ENCODE results near the gene NPC2. TPM values are rescaled to one million over a fixed set of nuclear protein-coding genes. Genes with fewer than 3 reads are reported as not detected.

NPC2 gene
- total RNA-seq, 1 experiment from 2014 or later, result 137 TPM

DNA sequence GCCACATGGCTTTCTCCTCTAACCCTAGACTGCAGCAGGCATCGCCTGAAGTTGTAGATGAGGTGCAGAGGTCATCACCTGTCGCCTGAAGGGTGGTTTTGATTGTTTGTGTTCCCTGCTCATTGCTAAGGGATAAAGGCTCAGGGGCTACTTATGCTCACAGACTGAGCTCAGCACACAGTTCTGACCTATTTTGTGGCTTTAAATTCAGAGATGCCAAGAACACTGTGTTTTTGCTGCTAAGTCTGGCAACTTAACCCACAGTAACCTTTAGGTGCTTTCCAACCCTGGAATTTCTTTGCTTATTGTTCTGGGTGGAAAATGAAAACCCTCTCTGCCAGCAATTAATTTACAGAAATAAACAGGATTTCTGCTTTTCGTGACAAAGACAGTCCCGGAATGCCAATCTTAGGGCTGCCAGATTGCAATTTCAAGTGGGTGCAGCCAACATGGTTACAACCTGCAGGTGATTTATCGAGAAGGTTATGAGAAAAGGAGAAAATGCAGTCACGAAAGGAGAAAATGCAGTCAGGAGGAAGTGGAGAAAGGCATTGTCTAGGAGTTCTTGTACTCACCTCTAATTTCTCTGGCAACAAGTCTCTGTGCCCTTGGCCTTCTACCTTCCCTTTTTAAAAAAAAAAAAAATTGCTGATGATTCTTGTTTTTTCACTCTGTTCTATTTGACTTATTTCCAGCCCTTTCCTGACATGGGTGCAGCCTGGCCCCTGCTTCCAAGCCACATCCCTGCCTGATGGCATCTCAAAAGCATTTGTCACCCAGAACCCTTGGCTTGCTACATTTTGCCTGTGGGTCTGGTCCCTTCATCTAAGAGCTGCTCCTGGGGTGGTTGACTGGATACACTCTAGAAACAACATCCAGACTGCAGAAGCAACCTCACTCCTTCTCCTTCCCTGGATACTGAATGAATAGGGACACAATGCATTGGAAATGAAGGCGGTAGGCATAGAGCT lies 23.3 kb downstream of the NPC2 start:
- Histone ChIP-seq H3K9ac (ENCODE audit: extremely low read depth, insufficient read length, low read length) (no peak overlapping the region), H2AK5ac (ENCODE audit: insufficient read length, low read length) (no peak overlapping the region), H3K9me3 (ENCODE audit: control insufficient read depth, low read depth, low read length) (no peaks in the 10 kb centered on the region), H2BK20ac (ENCODE audit: low read depth, low read length, poor library complexity, severe bottlenecking) (no peak overlapping the region), H3K18ac (ENCODE audit: insufficient read length, low read depth, low read length) (no peak overlapping the region), H3T11ph (ENCODE audit: low read length) (no peak overlapping the region), H2BK15ac (ENCODE audit: low read depth, low read length) (no peak overlapping the region), H2BK5ac (ENCODE audit: insufficient read length, low read length) (no peak overlapping the region), H3K27ac (ENCODE audit: insufficient read length, low read depth, low read length) (no peak overlapping the region), H3K79me1 (ENCODE audit: insufficient read depth, low read depth, low read length, poor library complexity, severe bottlenecking) (no peaks in the 10 kb centered on the region), H3K4me1 (ENCODE audit: insufficient read depth, low read length) (no peaks in the 10 kb centered on the region), H2BK120ac (ENCODE audit: low read depth, low read length, poor library complexity, severe bottlenecking) (no peak overlapping the region), H3K4me2 (ENCODE audit: insufficient read depth, insufficient read length, low read length) (no peak overlapping the region), H4K20me1 (ENCODE audit: control insufficient read depth, insufficient read depth, insufficient read length) (no peaks in the 10 kb centered on the region), H3K56ac (ENCODE audit: insufficient read length, low read depth, low read length) (no peak overlapping the region), H2BK12ac (ENCODE audit: insufficient read length, low read depth, low read length) (no peak overlapping the region), H3K23ac (ENCODE audit: insufficient read length, low read depth, low read length) (no peak overlapping the region), H3K27me3 (ENCODE audit: insufficient read depth, low read length) (no peaks in the 10 kb centered on the region), H3K79me2 (ENCODE audit: insufficient read depth, low read length) (no peaks in the 10 kb centered on the region), H3K14ac (ENCODE audit: insufficient read depth, low read length) (no peak overlapping the region), H3K4ac (ENCODE audit: low read depth, low read length) (no peak overlapping the region), H3K23me2 (ENCODE audit: insufficient read length, low read depth, low read length, poor library complexity, severe bottlenecking) (no peaks in the 10 kb centered on the region), H4K91ac (ENCODE audit: insufficient read length, low read depth, low read length) (no peak overlapping the region), H4K5ac (ENCODE audit: insufficient read length, low read depth, low read length) (no peak overlapping the region), H4K8ac (replicated peaks; ENCODE audit: insufficient read length, low read depth, low read length) (no peak overlapping the region), H2AFZ (ENCODE audit: low read length) (no peak overlapping the region)
- H3K27ac Mint-ChIP-seq, result peak overlapping the region in 1 of 3 experiments; percentile 3; a peak in 1 of 7 replicates
- H3K4me1 Mint-ChIP-seq, result peaks cover 2 to 14% of the 10 kb centered on the region in 2 experiments
- TF ChIP-seq, protein P1, sequence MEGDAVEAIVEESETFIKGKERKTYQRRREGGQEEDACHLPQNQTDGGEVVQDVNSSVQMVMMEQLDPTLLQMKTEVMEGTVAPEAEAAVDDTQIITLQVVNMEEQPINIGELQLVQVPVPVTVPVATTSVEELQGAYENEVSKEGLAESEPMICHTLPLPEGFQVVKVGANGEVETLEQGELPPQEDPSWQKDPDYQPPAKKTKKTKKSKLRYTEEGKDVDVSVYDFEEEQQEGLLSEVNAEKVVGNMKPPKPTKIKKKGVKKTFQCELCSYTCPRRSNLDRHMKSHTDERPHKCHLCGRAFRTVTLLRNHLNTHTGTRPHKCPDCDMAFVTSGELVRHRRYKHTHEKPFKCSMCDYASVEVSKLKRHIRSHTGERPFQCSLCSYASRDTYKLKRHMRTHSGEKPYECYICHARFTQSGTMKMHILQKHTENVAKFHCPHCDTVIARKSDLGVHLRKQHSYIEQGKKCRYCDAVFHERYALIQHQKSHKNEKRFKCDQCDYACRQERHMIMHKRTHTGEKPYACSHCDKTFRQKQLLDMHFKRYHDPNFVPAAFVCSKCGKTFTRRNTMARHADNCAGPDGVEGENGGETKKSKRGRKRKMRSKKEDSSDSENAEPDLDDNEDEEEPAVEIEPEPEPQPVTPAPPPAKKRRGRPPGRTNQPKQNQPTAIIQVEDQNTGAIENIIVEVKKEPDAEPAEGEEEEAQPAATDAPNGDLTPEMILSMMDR (conservative IDR thresholded peaks at IDR 0.05), result no peak
- H3K4me3 Mint-ChIP-seq, result no peak overlapping the region
- no peak for DNase-seq
- no peaks in the 10 kb centered on the region for H3K9me3 Mint-ChIP-seq
- WGBS (ENCODE audit: extremely low coverage, insufficient read length, low lambda C conversion rate), result no CpG with 5 or more reads among the region's 7 CpGs
- H3K27me3 Mint-ChIP-seq (ENCODE audit: low read depth), result no peaks in the 10 kb centered on the region
- peaks cover 3 to 28% (median 16%) of the 10 kb centered on the region in 3 experiments; a peak in 6 of 7 replicates for H3K36me3 Mint-ChIP-seq (ENCODE audit: insufficient read depth in 1 of 3, low read depth in 3 of 3)
